Muscle layer of duodenum (tissue), 2 donors: ENCODE results near the gene TTC4.
"Not testable (repeated sequence)": the region's sequence is repeated elsewhere in the genome, so short reads cannot be mapped to it uniquely, and the experiment has no call there.

Experiments used
- H3K27ac ChIP-seq: one replicate; pipeline ENCODE4 v1.7.0; 2013; ENCODE audit warnings: mild to moderate bottlenecking, low read length
- H3K27me3 ChIP-seq: one replicate; pipeline ENCODE4 v1.7.0; 2013; ENCODE audit warnings: low read depth, mild to moderate bottlenecking, control low read depth, low read length
- H3K36me3 ChIP-seq, 2 donors: one replicate each; pipeline ENCODE4 v1.7.0; 2013; ENCODE audit warnings: low read length in 2 of 2, control low read depth in 1 of 2, mild to moderate bottlenecking in 1 of 2; ENCODE audit not compliant: insufficient read depth in 2 of 2, control insufficient read depth in 1 of 2
- H3K4me1 ChIP-seq, 2 donors: one replicate each; pipeline ENCODE4 v1.7.0; 2013; ENCODE audit warnings: low read length in 2 of 2, mild to moderate bottlenecking in 2 of 2, control low read depth in 1 of 2, moderate library complexity in 1 of 2; ENCODE audit not compliant: insufficient read depth in 2 of 2, control insufficient read depth in 1 of 2
- H3K4me3 ChIP-seq, 2 donors: one replicate each; pipeline ENCODE4 v1.7.0; 2013; ENCODE audit warnings: low read length in 2 of 2, low read depth in 1 of 2, mild to moderate bottlenecking in 1 of 2
- H3K9me3 ChIP-seq, 2 donors: one replicate each; pipeline ENCODE4 v1.7.0; 2013; ENCODE audit warnings: low read length in 2 of 2, control low read depth in 1 of 2, mild to moderate bottlenecking in 1 of 2; ENCODE audit not compliant: control insufficient read depth in 1 of 2
- donor health status: healthy.

The TTC4 gene

GRCh38 chr1:54768093-54768492 is 52.4 kb downstream of the TTC4 start:
- H3K27ac ChIP-seq: no peak overlapping the region
- no peaks in the 10 kb centered on the region for H3K36me3 ChIP-seq
- peaks cover 5 to 8% of the 10 kb centered on the region in 2 donors for H3K4me1 ChIP-seq
- no peaks in the 10 kb centered on the region for H3K27me3 ChIP-seq
- H3K9me3 ChIP-seq: no peaks in the 10 kb centered on the region
- H3K4me3 ChIP-seq: no peak overlapping the region

GRCh38 chr1:54772951-54773350 is 57.3 kb downstream of the TTC4 start:
- no peak overlapping the region for H3K4me3 ChIP-seq
- no peaks in the 10 kb centered on the region for H3K36me3 ChIP-seq

GRCh38 chr1:54774820-54775498 is 59.3 kb downstream of the TTC4 start:
- Histone ChIP-seq H3K4me3 (no peak overlapping the region), H3K27me3 (no peaks in the 10 kb centered on the region), H3K9me3 (no peaks in the 10 kb centered on the region), H3K27ac (no peak overlapping the region), H3K4me1 (no peaks in the 10 kb centered on the region), H3K36me3 (no peaks in the 10 kb centered on the region)

More at GRCh38 chr1:54772951-54773350, 57.3 kb downstream of the TTC4 start:
- Histone ChIP-seq H3K27ac (no peak overlapping the region), H3K4me1 (no peaks in the 10 kb centered on the region), H3K9me3 (no peaks in the 10 kb centered on the region), H3K27me3 (no peaks in the 10 kb centered on the region)

GRCh38 chr1:54775828-54776721 is 60.4 kb downstream of the TTC4 start:
- not testable (repeated sequence) for H3K27ac ChIP-seq

GRCh38 chr1:54777011-54777410 is 61.4 kb downstream of the TTC4 start:
- Histone ChIP-seq H3K4me1 (peaks cover 0 to 6% of the 10 kb centered on the region in 2 donors), H3K27me3 (no peaks in the 10 kb centered on the region), H3K4me3 (no peak overlapping the region), H3K9me3 (no peaks in the 10 kb centered on the region), H3K36me3 (no peaks in the 10 kb centered on the region), H3K27ac (no peak overlapping the region)

More at GRCh38 chr1:54775828-54776721, 60.4 kb downstream of the TTC4 start:
- H3K27me3 ChIP-seq, H3K36me3 ChIP-seq, H3K4me3 ChIP-seq, H3K4me1 ChIP-seq, H3K9me3 ChIP-seq: not testable (repeated sequence)

GRCh38 chr1:54777431-54777830 is 61.8 kb downstream of the TTC4 start:
- H3K4me1 ChIP-seq: peaks cover 0 to 6% of the 10 kb centered on the region in 2 donors
- H3K9me3 ChIP-seq: no peaks in the 10 kb centered on the region
- no peaks in the 10 kb centered on the region for H3K27me3 ChIP-seq
- no peaks in the 10 kb centered on the region for H3K36me3 ChIP-seq
- H3K4me3 ChIP-seq: no peak overlapping the region
- no peak overlapping the region for H3K27ac ChIP-seq

- H3K4me1 ChIP-seq: peaks cover 0 to 6% of the 10 kb centered on the region in 2 donors
- no peaks in the 10 kb centered on the region for H3K36me3 ChIP-seq
- no peaks in the 10 kb centered on the region for H3K27me3 ChIP-seq
- H3K9me3 ChIP-seq: no peaks in the 10 kb centered on the region
- no peak overlapping the region for H3K4me3 ChIP-seq
- H3K27ac ChIP-seq: no peak overlapping the region
Observed at GRCh38 chr1:54781023-54781723, 65.5 kb downstream of the TTC4 start.

- Histone ChIP-seq H3K4me1 (peaks cover 0 to 6% of the 10 kb centered on the region in 2 donors), H3K9me3 (no peaks in the 10 kb centered on the region), H3K4me3 (no peak overlapping the region), H3K27ac (no peak overlapping the region), H3K36me3 (no peaks in the 10 kb centered on the region), H3K27me3 (no peaks in the 10 kb centered on the region)
Observed at GRCh38 chr1:54782156-54782555, 66.5 kb downstream of the TTC4 start.

- Histone ChIP-seq H3K27ac (no peak overlapping the region), H3K36me3 (no peaks in the 10 kb centered on the region)
Observed at GRCh38 chr1:54782588-54782987, 66.9 kb downstream of the TTC4 start.

GRCh38 chr1:54784066-54784465 is 68.4 kb downstream of the TTC4 start:
- Histone ChIP-seq H3K27ac (no peak overlapping the region), H3K9me3 (no peaks in the 10 kb centered on the region), H3K4me1 (peaks cover 0 to 6% of the 10 kb centered on the region in 2 donors), H3K27me3 (no peaks in the 10 kb centered on the region), H3K36me3 (no peaks in the 10 kb centered on the region), H3K4me3 (no peak overlapping the region)

More at GRCh38 chr1:54782588-54782987, 66.9 kb downstream of the TTC4 start:
- Histone ChIP-seq H3K4me3 (no peak overlapping the region), H3K4me1 (peaks cover 0 to 6% of the 10 kb centered on the region in 2 donors), H3K9me3 (no peaks in the 10 kb centered on the region), H3K27me3 (no peaks in the 10 kb centered on the region)

- Histone ChIP-seq H3K36me3 (no peaks in the 10 kb centered on the region), H3K27ac (no peak overlapping the region), H3K4me3 (no peak overlapping the region), H3K27me3 (no peaks in the 10 kb centered on the region), H3K4me1 (no peaks in the 10 kb centered on the region), H3K9me3 (peaks cover 0 to under 1% of the 10 kb centered on the region in 2 donors)
Observed at GRCh38 chr1:54786778-54787177, 71.1 kb downstream of the TTC4 start.
